GM12878 (cell line): Measurements from ENCODE around the gene NF1. TPM values are rescaled to one million over a fixed set of nuclear protein-coding genes. Genes with fewer than 3 reads are reported as not detected.

Source experiments
- ATAC-seq: fragments of 200-7000 bp; cut with Tn5 transposase; 3 replicates; pipeline ENCODE4 v1.9.1; 2020; ENCODE audit warnings: mild to moderate bottlenecking, moderate library complexity
- BruUV-seq: library from RNA; stranded (reverse); fragments of 400-500 nt; replicated peaks from 2 replicates; lab custom pipeline; 2021; lab: Mats Ljungman, UMichigan
- CTCF ChIA-PET: fragments of 300-600 bp; sonication (Branson Sonifier 250); formaldehyde crosslinking; extraction: SDS; loops from one replicate; lab custom pipeline; 2021; ENCODE audit warnings: inconsistent platforms; lab: Yijun Ruan, JAX
- POLR2A ChIA-PET: fragments of 350-600 bp; formaldehyde crosslinking; extraction: SDS; loops from one replicate; lab custom pipeline; 2021; ENCODE audit warnings: inconsistent platforms; lab: Charles Lee
- RAD21 ChIA-PET: fragments of 300-600 bp; sonication (Branson Sonifier 250); formaldehyde crosslinking; loops from one replicate; lab custom pipeline; 2023; ENCODE audit warnings: antibody characterized with exemption; ENCODE audit not compliant: unreplicated experiment; lab: Charles Lee
- SMC1A ChIA-PET: fragments of 300-600 bp; sonication (Branson Sonifier 250); formaldehyde crosslinking; loops from one replicate; lab custom pipeline; 2023; ENCODE audit not compliant: unreplicated experiment, uncharacterized antibody; lab: Charles Lee
- DNase-seq: peaks from one replicate; pipeline ENCODE4 v3.0.0-alpha.2; 2011; ENCODE audit warnings: low read depth, low spot score
- FAIRE-seq: peaks from 3 replicates; lab custom pipeline; 2011; peaks lifted over from hg19 to GRCh38; lab: Jason Lieb, UNC
- H2AFZ ChIP-seq: 2 replicates; pipeline ENCODE4 v1.6.0; 2011; ENCODE audit warnings: low read depth, low read length, control low read depth; ENCODE audit not compliant: control insufficient read depth
- H3K27ac ChIP-seq: 2 replicates; pipeline ENCODE4 v1.5.1; 2011; ENCODE audit warnings: control low read depth; ENCODE audit not compliant: control insufficient read depth, insufficient read depth
- H3K27me3 ChIP-seq, 2 experiments: replicated peaks in 1 of 2; 2 replicates each; pipeline versions ENCODE4 v1.6.0 to v1.6.1; 2011; ENCODE audit warnings: low read length in 1 of 2; ENCODE audit not compliant: control insufficient read depth in 2 of 2, insufficient read depth in 2 of 2
- H3K36me3 ChIP-seq, 2 experiments: 2 replicates each; pipeline ENCODE4 v1.5.1; 2011; ENCODE audit warnings: low read length in 1 of 2; ENCODE audit not compliant: control insufficient read depth in 2 of 2, insufficient read depth in 2 of 2
- H3K4me1 ChIP-seq: 2 replicates; pipeline ENCODE4 v1.6.1; 2011; ENCODE audit warnings: mild to moderate bottlenecking, low read length, moderate library complexity, mixed read lengths; ENCODE audit not compliant: control insufficient read depth, insufficient read depth
- H3K4me2 ChIP-seq: 2 replicates; pipeline ENCODE4 v1.6.0; 2011; ENCODE audit warnings: control low read depth; ENCODE audit not compliant: control insufficient read depth, insufficient read depth
- H3K4me3 ChIP-seq: fragments of 200-600 bp; sonication (generic); 2 replicates; pipeline ENCODE4 v1.5.1; 2016
- H3K79me2 ChIP-seq: 2 replicates; pipeline ENCODE4 v1.6.0; 2011; ENCODE audit warnings: low read length; ENCODE audit not compliant: control insufficient read depth, insufficient read depth
- H3K9ac ChIP-seq: 2 replicates; pipeline ENCODE4 v1.8.0; 2011; ENCODE audit warnings: low read length, control low read depth, mixed read lengths; ENCODE audit not compliant: control insufficient read depth, insufficient read depth
- H3K9me3 ChIP-seq: replicated peaks from 3 replicates; pipeline ENCODE4 v1.5.1; 2011; ENCODE audit warnings: mild to moderate bottlenecking, low read length; ENCODE audit not compliant: control insufficient read depth, insufficient read depth
- H4K20me1 ChIP-seq: 2 replicates; pipeline ENCODE4 v1.6.0; 2011; ENCODE audit not compliant: control insufficient read depth, insufficient read depth
- ATF3 ChIP-seq: IDR thresholded peaks from 2 replicates; pipeline ENCODE4 v1.6.1; 2011; ENCODE audit warnings: low read depth, mild to moderate bottlenecking, low read length, moderate library complexity, borderline replicate concordance; ENCODE audit errors: extremely low read depth
- CBX5 ChIP-seq: sonication (generic); IDR thresholded peaks from 2 replicates; pipeline ENCODE4 v1.6.1; 2016; ENCODE audit warnings: low read depth, moderate library complexity, mild to moderate bottlenecking, inconsistent platforms
- CHD1 ChIP-seq: IDR thresholded peaks from 2 replicates; pipeline ENCODE4 v1.6.1; 2012; ENCODE audit warnings: low read depth, low read length, improper control_type of control experiment
- EP300 ChIP-seq, 2 experiments: fragments of 150-350 bp in 1 of 2; IDR thresholded peaks; 2 replicates each; pipeline ENCODE4 v1.6.1; 2011 to 2012; ENCODE audit warnings: low read depth in 2 of 2, low read length in 2 of 2, borderline replicate concordance in 1 of 2, improper control_type of control experiment in 1 of 2, inconsistent platforms in 1 of 2; ENCODE audit not compliant: control insufficient read depth in 1 of 2
- ESRRA ChIP-seq: IDR thresholded peaks from 2 replicates; pipeline ENCODE4 v1.6.1; 2012; ENCODE audit warnings: mild to moderate bottlenecking, low read length, improper control_type of control experiment
- GATAD2B ChIP-seq: fragments of 450-650 bp; conservative IDR thresholded peaks from 2 replicates; pipeline ENCODE4 v1.6.1; 2017; ENCODE audit warnings: low read depth, mild to moderate bottlenecking, moderate library complexity
- IRF4 ChIP-seq: IDR thresholded peaks from 2 replicates; pipeline ENCODE4 v1.6.1; 2011; ENCODE audit warnings: low read depth, low read length
- JUND ChIP-seq: IDR thresholded peaks from 2 replicates; pipeline ENCODE4 v1.6.1; 2012; ENCODE audit warnings: low read depth, mild to moderate bottlenecking, low read length, improper control_type of control experiment, moderate library complexity
- MXI1 ChIP-seq: fragments of 150-350 bp; IDR thresholded peaks from 2 replicates; pipeline ENCODE4 v1.6.1; 2011; ENCODE audit warnings: low read depth, mild to moderate bottlenecking, inconsistent platforms, low read length, improper control_type of control experiment
- PKNOX1 ChIP-seq: fragments of 450-650 bp; IDR thresholded peaks from 2 replicates; pipeline ENCODE4 v1.6.1; 2016; ENCODE audit warnings: mild to moderate bottlenecking
- RAD21 ChIP-seq: IDR thresholded peaks from 2 replicates; pipeline ENCODE4 v1.6.1; 2011; ENCODE audit warnings: mild to moderate bottlenecking, low read depth, low read length, moderate library complexity; ENCODE audit not compliant: insufficient read depth
- RAD51 ChIP-seq: fragments of 450-650 bp; IDR thresholded peaks from 2 replicates; pipeline ENCODE4 v1.6.1; 2016; ENCODE audit warnings: moderate library complexity, mild to moderate bottlenecking, inconsistent platforms
- RUNX3 ChIP-seq: IDR thresholded peaks from 2 replicates; pipeline ENCODE4 v1.6.1; 2012; ENCODE audit warnings: low read length, inconsistent platforms
- SMAD1 ChIP-seq: fragments of 450-650 bp; IDR thresholded peaks from 2 replicates; pipeline ENCODE4 v1.6.1; 2018; ENCODE audit warnings: mild to moderate bottlenecking, low read depth; ENCODE audit not compliant: partially characterized antibody
- SMARCA5 ChIP-seq: fragments of 450-650 bp; IDR thresholded peaks from 2 replicates; pipeline ENCODE4 v1.6.1; 2017; ENCODE audit warnings: mild to moderate bottlenecking
- SPI1 ChIP-seq: IDR thresholded peaks from 2 replicates; pipeline ENCODE4 v1.6.1; 2011; ENCODE audit warnings: low read depth, mild to moderate bottlenecking, low read length, moderate library complexity, borderline replicate concordance; ENCODE audit not compliant: insufficient read depth
- TBL1XR1 ChIP-seq: IDR thresholded peaks from 2 replicates; pipeline ENCODE4 v1.6.1; 2012; ENCODE audit warnings: low read depth, low read length, improper control_type of control experiment
- ZBTB40 ChIP-seq: fragments of 450-650 bp; IDR thresholded peaks from 2 replicates; pipeline ENCODE4 v1.6.1; 2016; ENCODE audit warnings: mild to moderate bottlenecking, moderate library complexity, borderline replicate concordance
- ZNF384 ChIP-seq: IDR thresholded peaks from 2 replicates; pipeline ENCODE4 v1.6.1; 2012; ENCODE audit warnings: low read depth, mild to moderate bottlenecking, low read length, improper control_type of control experiment, borderline replicate concordance
- ZNF622 ChIP-seq: fragments of 450-650 bp; IDR thresholded peaks from 2 replicates; pipeline ENCODE4 v1.6.1; 2017; ENCODE audit warnings: mild to moderate bottlenecking, inconsistent platforms
- in situ Hi-C: fragments of 300-500 bp; cut with MboI; formaldehyde crosslinking; loops from 9 replicates; pipeline ENCODE4 v1.14.3; 2018; ENCODE audit warnings: mixed read lengths
- intact Hi-C: fragments of 100-400 bp; cut with micrococcal nuclease; formaldehyde crosslinking; loops from one replicate; pipeline ENCODE4 v1.14.2; 2022; ENCODE audit not compliant: unreplicated experiment
- polyA plus RNA-seq, 11 experiments: library from polyadenylated mRNA; depleted of rRNA in 4 of 11; unstranded in 6 of 11; stranded (reverse) in 5 of 11; fragments of >200 nt; fragmentation: Nextera tagmentation in 4 of 11; fragmentation: Illumina TruSeq in 1 of 11; extraction: Ambion mirVana in 4 of 11; extraction: Trizol in 1 of 11; gene quantifications; 1 replicate in 1 of 11; 2 replicates in 10 of 11; pipeline versions ENCODE4 v1.2.1 to v1.2.3, GENCODE V29; 2011 to 2016; ENCODE audit warnings: inconsistent platforms in 2 of 11, missing spikeins in 2 of 11, low read depth in 1 of 11
- total RNA-seq, 4 experiments: library from RNA; depleted of rRNA in 3 of 4; stranded (reverse); fragments of >200 nt in 3 of 4; fragmentation: Illumina TruSeq in 1 of 4; extraction: Trizol in 1 of 4; gene quantifications; 2 replicates each; pipeline versions ENCODE4 v1.2.1 to v1.2.3, GENCODE V29; 2013 to 2021

NF1 gene
- total and polyA plus RNA-seq, 10 of the 15 experiments (the other 5 are each of a cell fraction or from before 2014, with no cell fraction given), result 2.5 to 31.8 (median 16.6) TPM

GRCh38 chr17:31272236-31272635, 177.5 kb downstream of the NF1 start (continued):
- TF ChIP-seq IRF4 (no peak), GATAD2B (no peak)

- POLR2A ChIA-PET, result no interaction called here
- intact Hi-C loops, result no loop called here
- TF ChIP-seq CBX5 (no peak), SPI1 (no peak), ZNF384 (no peak), ESRRA (no peak), ZBTB40 (no peak), MXI1 (no peak), PKNOX1 (no peak), RAD51 (no peak), ATF3 (no peak), CHD1 (no peak), EP300 (IDR thresholded peaks at IDR 0.05; ENCODE audit: borderline replicate concordance in 1 of 2, control insufficient read depth in 1 of 2, low read depth in 2 of 2, low read length in 2 of 2) (no peak), SMAD1 (no peak), RAD21 (no peak), SMARCA5 (no peak), RUNX3 (no peak), ZNF622 (no peak), TBL1XR1 (no peak), JUND (no peak)
Observed at GRCh38 chr17:31272803-31273202, 178.0 kb downstream of the NF1 start.

More at GRCh38 chr17:31272803-31273202, 178.0 kb downstream of the NF1 start:
- Histone ChIP-seq H2AFZ (no peak overlapping the region), H4K20me1 (no peaks in the 10 kb centered on the region), H3K4me1 (no peaks in the 10 kb centered on the region), H3K9ac (no peak overlapping the region), H3K27me3 (no peaks in the 10 kb centered on the region), H3K36me3 (peaks cover 0 to 8% of the 10 kb centered on the region in 2 experiments; a peak in 2 of 4 replicates), H3K4me2 (no peak overlapping the region), H3K9me3 (no peaks in the 10 kb centered on the region), H3K4me3 (no peak overlapping the region), H3K79me2 (no peaks in the 10 kb centered on the region), H3K27ac (no peak overlapping the region)
- ATAC-seq, result no peak
- ChIA-PET RAD21 (no interaction called here), SMC1A (interaction anchor here (0.8 kb wide), 1 partner anchor 94 kb away, joined by 3 read pairs; no protein-coding TSS in a partner anchor), CTCF (no interaction called here)
- no peak for FAIRE-seq
- no peak for DNase-seq
- BruUV-seq, result no TSS peak
- in situ Hi-C loops, result no loop called here
